Brain microvascular endothelial cell (primary cell): Measurements from ENCODE around the gene GPR139.

Experiments
- DNase-seq: peaks from one replicate; pipeline ENCODE4 v3.0.0-alpha.2; 2020
- H3K27ac ChIP-seq: fragments of 250-450 bp; sonication (Bioruptor Pico); 2 replicates; pipeline ENCODE4 v1.5.1; 2020; ENCODE audit warnings: mild to moderate bottlenecking, moderate library complexity
- H3K27me3 ChIP-seq: fragments of 250-450 bp; sonication (Bioruptor Pico); replicated peaks from 2 replicates; pipeline ENCODE4 v1.5.1; 2020; ENCODE audit warnings: mild to moderate bottlenecking
- H3K36me3 ChIP-seq: fragments of 250-450 bp; sonication (Bioruptor Pico); replicated peaks from 2 replicates; pipeline ENCODE4 v1.5.1; 2020; ENCODE audit warnings: mild to moderate bottlenecking
- H3K4me3 ChIP-seq: 2 replicates; pipeline ENCODE4 v1.5.1; 2011; ENCODE audit warnings: low read depth, mild to moderate bottlenecking, control low read depth, low read length, moderate library complexity
- in situ Hi-C: cut with HindIII; loops from 2 replicates; pipeline ENCODE4 v1.10.0; 2017; ENCODE audit warnings: low sequenced_read_pairs, low pct_ligation_motif_present
- TF ChIP-seq, protein P1 (sequence below): IDR thresholded peaks from 2 replicates; pipeline ENCODE4 v1.5.1; 2011; ENCODE audit warnings: low read depth, mild to moderate bottlenecking, moderate library complexity, low read length, control low read depth, inconsistent platforms; ENCODE audit errors: missing control alignments

GPR139 gene

DNA sequence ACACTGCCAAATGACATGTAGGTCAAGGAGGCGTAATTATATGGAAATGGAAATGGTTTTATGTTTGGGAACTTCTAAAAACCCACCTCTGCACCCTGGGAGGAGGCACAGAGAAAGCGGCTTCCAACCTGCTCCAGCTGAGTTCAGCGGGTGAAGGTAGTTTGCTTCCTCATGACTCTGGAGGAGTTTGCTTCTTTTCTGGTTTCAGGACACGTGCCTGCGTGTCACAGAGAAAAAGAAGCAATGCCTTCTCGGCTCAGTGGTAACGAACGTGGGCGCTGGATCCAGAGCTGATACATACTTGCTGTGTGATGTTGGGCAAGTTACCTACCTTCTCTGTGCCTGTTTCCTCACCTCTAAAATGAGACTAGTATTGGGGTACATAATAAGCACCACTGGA lies 22.1 kb downstream of the GPR139 start:
- Histone ChIP-seq H3K27ac (no peak overlapping the region), H3K27me3 (no peaks in the 10 kb centered on the region), H3K36me3 (no peaks in the 10 kb centered on the region), H3K4me3 (no peak overlapping the region)
- DNase-seq, result no peak
- in situ Hi-C loops, result no loop called here
- TF ChIP-seq, protein P1, sequence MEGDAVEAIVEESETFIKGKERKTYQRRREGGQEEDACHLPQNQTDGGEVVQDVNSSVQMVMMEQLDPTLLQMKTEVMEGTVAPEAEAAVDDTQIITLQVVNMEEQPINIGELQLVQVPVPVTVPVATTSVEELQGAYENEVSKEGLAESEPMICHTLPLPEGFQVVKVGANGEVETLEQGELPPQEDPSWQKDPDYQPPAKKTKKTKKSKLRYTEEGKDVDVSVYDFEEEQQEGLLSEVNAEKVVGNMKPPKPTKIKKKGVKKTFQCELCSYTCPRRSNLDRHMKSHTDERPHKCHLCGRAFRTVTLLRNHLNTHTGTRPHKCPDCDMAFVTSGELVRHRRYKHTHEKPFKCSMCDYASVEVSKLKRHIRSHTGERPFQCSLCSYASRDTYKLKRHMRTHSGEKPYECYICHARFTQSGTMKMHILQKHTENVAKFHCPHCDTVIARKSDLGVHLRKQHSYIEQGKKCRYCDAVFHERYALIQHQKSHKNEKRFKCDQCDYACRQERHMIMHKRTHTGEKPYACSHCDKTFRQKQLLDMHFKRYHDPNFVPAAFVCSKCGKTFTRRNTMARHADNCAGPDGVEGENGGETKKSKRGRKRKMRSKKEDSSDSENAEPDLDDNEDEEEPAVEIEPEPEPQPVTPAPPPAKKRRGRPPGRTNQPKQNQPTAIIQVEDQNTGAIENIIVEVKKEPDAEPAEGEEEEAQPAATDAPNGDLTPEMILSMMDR, result no peak

DNA sequence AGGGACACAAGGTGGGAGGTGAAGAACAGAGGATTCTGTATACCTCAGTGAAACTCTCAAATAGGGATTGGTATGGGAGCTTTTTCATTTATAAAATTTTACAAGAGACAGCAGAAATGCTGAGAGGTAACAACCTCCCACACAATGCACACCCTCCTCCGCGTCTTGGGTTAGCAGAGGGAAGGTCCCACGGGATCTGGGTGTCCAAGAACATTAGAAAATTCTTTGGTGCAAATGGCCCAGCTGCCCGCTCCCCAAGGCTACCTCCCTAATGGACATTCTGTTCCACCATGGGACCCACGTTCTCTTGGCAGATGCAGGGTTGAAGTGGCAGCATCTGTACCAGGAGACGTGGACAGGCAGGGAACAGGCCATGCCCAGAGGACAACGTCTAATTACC lies 22.5 kb downstream of the GPR139 start:
- no peak overlapping the region for H3K27ac ChIP-seq
- no peak overlapping the region for H3K4me3 ChIP-seq
- no peaks in the 10 kb centered on the region for H3K36me3 ChIP-seq
- H3K27me3 ChIP-seq, result no peaks in the 10 kb centered on the region
- TF ChIP-seq, protein P1, result no peak
- in situ Hi-C loops, result no loop called here
- DNase-seq, result no peak

DNA sequence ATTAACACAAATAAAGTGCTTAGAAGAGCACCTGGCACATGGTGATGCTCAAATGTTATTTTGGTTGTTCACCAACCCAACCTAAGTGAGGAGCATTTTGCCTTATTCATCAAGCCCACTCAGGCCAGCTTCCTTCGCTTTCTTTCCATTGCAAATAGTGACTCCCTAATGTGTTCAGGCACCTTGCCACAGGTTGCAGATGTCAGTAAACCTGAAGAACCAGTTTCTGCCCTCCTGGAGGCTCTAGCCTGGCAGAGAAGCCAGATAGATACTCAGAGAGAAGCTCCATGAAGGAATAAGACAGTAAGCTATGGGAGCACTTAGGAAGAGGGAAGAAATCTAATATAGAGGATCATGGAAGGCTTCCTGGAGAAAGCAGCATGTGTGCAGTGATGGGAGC lies 23.9 kb downstream of the GPR139 start:
- TF ChIP-seq, protein P1, result no peak
- H3K27me3 ChIP-seq, result no peaks in the 10 kb centered on the region
- H3K4me3 ChIP-seq, result no peak overlapping the region
- no peak overlapping the region for H3K27ac ChIP-seq
- no peak for DNase-seq
- H3K36me3 ChIP-seq, result no peaks in the 10 kb centered on the region
- in situ Hi-C loops, result no loop called here

DNA sequence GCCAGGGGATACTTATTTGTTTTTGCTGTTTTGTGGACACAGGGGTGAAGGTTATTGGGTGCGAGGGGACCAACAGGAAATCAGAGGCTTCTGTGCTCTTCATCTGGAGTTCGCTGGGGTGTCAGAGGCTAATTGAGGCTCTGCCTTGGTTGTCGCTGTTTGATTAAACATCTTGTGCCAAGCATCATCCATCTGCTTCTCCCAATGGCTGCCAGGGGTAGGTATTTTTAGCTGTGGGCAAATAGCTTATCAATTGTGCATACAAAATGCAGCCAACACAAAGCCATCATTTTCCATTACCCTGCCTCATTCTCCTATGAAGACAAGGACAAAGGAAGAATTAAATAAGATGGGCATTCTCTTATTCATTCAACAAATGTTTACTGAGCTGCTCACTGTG lies 27.8 kb downstream of the GPR139 start:
- Histone ChIP-seq H3K36me3 (no peaks in the 10 kb centered on the region), H3K4me3 (no peak overlapping the region), H3K27me3 (no peaks in the 10 kb centered on the region), H3K27ac (no peak overlapping the region)
- in situ Hi-C loops, result no loop called here
- DNase-seq, result no peak
- TF ChIP-seq, protein P1, result no peak

DNA sequence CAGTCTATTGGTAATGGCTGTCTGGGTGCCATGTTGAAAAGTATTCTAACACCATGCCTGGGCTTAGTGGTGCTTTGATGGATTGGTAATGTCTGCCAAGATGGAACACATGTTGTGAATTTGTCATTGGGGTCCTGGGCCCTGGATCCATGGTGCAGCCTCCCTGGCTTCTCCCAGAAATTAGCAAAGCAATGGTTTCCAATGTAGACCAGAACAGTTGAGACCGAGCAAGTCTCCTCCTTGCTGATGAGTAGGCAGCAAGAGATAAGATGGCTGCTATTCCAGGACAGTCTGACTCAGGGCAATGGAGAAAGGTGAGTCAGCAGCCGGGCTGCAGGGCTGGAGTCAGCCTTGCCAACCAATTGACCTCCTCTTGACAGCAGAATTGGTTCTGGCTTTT lies 30.8 kb downstream of the GPR139 start:
- in situ Hi-C loops, result no loop called here
- H3K4me3 ChIP-seq, result no peak overlapping the region

More for the DNA sequence above, 30.8 kb downstream of the GPR139 start:
- Histone ChIP-seq H3K36me3 (no peaks in the 10 kb centered on the region), H3K27ac (no peak overlapping the region), H3K27me3 (no peaks in the 10 kb centered on the region)
- DNase-seq, result no peak
- TF ChIP-seq, protein P1, result no peak
